Suppressor macrophage treated with lipopolysaccharide for 4 hours (primary cell): Measurements from ENCODE around the gene ATP9B.

Experiments
- DNase-seq: peaks from one replicate; pipeline ENCODE4 v3.0.0-alpha.2; 2020

Gene ATP9B

GRCh38 chr18:79068937-79069716 is at the start of gene ATP9B:
Gene ATP9B, plus strand, starts transcription at chr18:79069394. Its CDS starts 17 bp downstream, at chr18:79069411.
- peak; percentile 99 for DNase-seq

GRCh38 chr18:79019881-79020280 is 49.3 kb upstream of the ATP9B start:
- no peak for DNase-seq

GRCh38 chr18:79022603-79023002 is 46.6 kb upstream of the ATP9B start:
- DNase-seq, result no peak

- DNase-seq, result no peak
Observed at GRCh38 chr18:79026491-79026890, 42.7 kb upstream of the ATP9B start.

- DNase-seq, result no peak
Observed at GRCh38 chr18:79030680-79031079, 38.5 kb upstream of the ATP9B start.

- DNase-seq, result no peak
Observed at GRCh38 chr18:79042276-79042675, 26.9 kb upstream of the ATP9B start.

- DNase-seq, result no peak
Observed at GRCh38 chr18:79043288-79043687, 25.9 kb upstream of the ATP9B start.

GRCh38 chr18:79046522-79046921 is 22.7 kb upstream of the ATP9B start:
- DNase-seq, result no peak

- no peak for DNase-seq
Observed at GRCh38 chr18:79047556-79048244, 21.5 kb upstream of the ATP9B start.

GRCh38 chr18:79048245-79048632 is 21.0 kb upstream of the ATP9B start:
- DNase-seq, result no peak

GRCh38 chr18:79049506-79049905 is 19.7 kb upstream of the ATP9B start:
- DNase-seq, result no peak

- no peak for DNase-seq
Observed at GRCh38 chr18:79050005-79050404, 19.2 kb upstream of the ATP9B start.

GRCh38 chr18:79056827-79057367 is 12.3 kb upstream of the ATP9B start:
- no peak for DNase-seq

- DNase-seq, result no peak
Observed at GRCh38 chr18:79058007-79058406, 11.2 kb upstream of the ATP9B start.

- no peak for DNase-seq
Observed at GRCh38 chr18:79062806-79063205, 6.4 kb upstream of the ATP9B start.

GRCh38 chr18:79064228-79064627 is 5.0 kb upstream of the ATP9B start:
- DNase-seq, result no peak

- no peak for DNase-seq
Observed at GRCh38 chr18:79065802-79066201, 3.4 kb upstream of the ATP9B start.

GRCh38 chr18:79067611-79068010 is 1.6 kb upstream of the ATP9B start:
- DNase-seq, result no peak

GRCh38 chr18:79068341-79068936 is 755 bp upstream of the ATP9B start:
- DNase-seq, result peak; percentile 9

GRCh38 chr18:79069717-79070151 is 540 bp downstream of the ATP9B start:
- peak; percentile 42 for DNase-seq

GRCh38 chr18:79070486-79070885 is 1.3 kb downstream of the ATP9B start:
- DNase-seq, result no peak

GRCh38 chr18:79071037-79071436 is 1.8 kb downstream of the ATP9B start:
- peak; percentile 91 for DNase-seq

- DNase-seq, result peak; percentile 84
Observed at GRCh38 chr18:79071503-79072210, 2.5 kb downstream of the ATP9B start.
